ENCODE data around the gene ENAH. TPM values are rescaled to one million over a fixed set of nuclear protein-coding genes. Genes with fewer than 3 reads are reported as not detected.
"Not testable (repeated sequence)": the region's sequence is repeated elsewhere in the genome, so short reads cannot be mapped to it uniquely, and the experiment has no call there.

Gene ENAH
- total and polyA plus RNA-seq, 2 donors (not counting 1 experiment from before 2014, with no cell fraction given) = 1.3 to 1.6 TPM

- Mint-ChIP-seq H3K9me3 (ENCODE audit: insufficient read depth) (no peaks in the 10 kb centered on the region), H3K27me3 (peaks cover 3% of the 10 kb centered on the region), H3K4me3 (no peak overlapping the region), H3K4me1 (no peaks in the 10 kb centered on the region), H3K27ac (no peak overlapping the region)
- H3K27me3 ChIP-seq (replicated peaks in 1 of 4; ENCODE audit: control extremely low read depth in 1 of 4, control insufficient read depth in 3 of 4, insufficient read depth in 4 of 4, low read length in 3 of 4) = no peaks in the 10 kb centered on the region
- CTCF ChIA-PET = no interaction called here
- DNase-seq = no peak
- no peak overlapping the region for H3K9ac ChIP-seq (ENCODE audit: low read length)
- no peaks in the 10 kb centered on the region for H3K36me3 ChIP-seq (replicated peaks in 1 of 2; ENCODE audit: control extremely low read depth in 1 of 2, control insufficient read depth in 1 of 2, extremely low read depth in 1 of 2, insufficient read depth in 2 of 2, low read length in 1 of 2)
- H3K4me2 ChIP-seq (replicated peaks; ENCODE audit: low read depth, low read length, poor library complexity, severe bottlenecking) = no peak overlapping the region
- intact Hi-C loops (cut with micrococcal nuclease) = no loop called here
- TF ChIP-seq CTCF (IDR thresholded peaks at IDR 0.05) (no peak), EZH2 (IDR thresholded peaks at IDR 0.05; ENCODE audit: borderline replicate concordance, insufficient read depth, low read depth, low read length, poor library complexity, severe bottlenecking) (no peak)
- no peaks in the 10 kb centered on the region for H3K79me2 ChIP-seq (ENCODE audit: control insufficient read depth, insufficient read depth, low read length)
- no peaks in the 10 kb centered on the region for H4K20me1 ChIP-seq (ENCODE audit: control insufficient read depth, insufficient read depth, low read length, poor library complexity, severe bottlenecking)
- POLR2A ChIA-PET = no interaction called here
- H3K4me1 ChIP-seq (ENCODE audit: control insufficient read depth in 2 of 2, insufficient read depth in 2 of 2, low read length in 2 of 2) = no peaks in the 10 kb centered on the region
- no peak overlapping the region for H3K4me3 ChIP-seq (ENCODE audit: control extremely low read depth in 1 of 5, extremely low read depth in 1 of 5, insufficient read depth in 1 of 5, low read depth in 2 of 5, low read length in 4 of 5)
- H3K27ac ChIP-seq (ENCODE audit: low read length in 2 of 2) = no peak overlapping the region
- peaks cover 0 to 4% (median 2%) of the 10 kb centered on the region in 3 donors for H3K9me3 ChIP-seq (ENCODE audit: control extremely low read depth in 1 of 3, control insufficient read depth in 2 of 3, insufficient read depth in 1 of 3, low read length in 2 of 3)
- ATAC-seq (ENCODE audit: low read depth) = no peak
- no peak overlapping the region for H2AFZ ChIP-seq (ENCODE audit: insufficient read depth, low read depth, low read length, poor library complexity, severe bottlenecking)
Observed at GRCh38 chr1:225635649-225636048, 17.3 kb downstream of the ENAH start.

GRCh38 chr1:225632836-225633235 lies 20.1 kb downstream of the ENAH start:
- ATAC-seq (ENCODE audit: low read depth); H3K4me2 ChIP-seq (replicated peaks; ENCODE audit: low read depth, low read length, poor library complexity, severe bottlenecking); intact Hi-C loops (cut with micrococcal nuclease); POLR2A ChIA-PET; H3K9me3 Mint-ChIP-seq (ENCODE audit: insufficient read depth); H4K20me1 ChIP-seq (ENCODE audit: control insufficient read depth, insufficient read depth, low read length, poor library complexity, severe bottlenecking); CTCF ChIA-PET; H3K79me2 ChIP-seq (ENCODE audit: control insufficient read depth, insufficient read depth, low read length); H3K27ac ChIP-seq (ENCODE audit: low read length in 2 of 2); H3K36me3 ChIP-seq (replicated peaks in 1 of 2; ENCODE audit: control extremely low read depth in 1 of 2, control insufficient read depth in 1 of 2, extremely low read depth in 1 of 2, insufficient read depth in 2 of 2, low read length in 1 of 2); H3K27ac Mint-ChIP-seq; H3K4me1 Mint-ChIP-seq; DNase-seq; H3K4me1 ChIP-seq (ENCODE audit: control insufficient read depth in 2 of 2, insufficient read depth in 2 of 2, low read length in 2 of 2); H3K27me3 Mint-ChIP-seq; H3K4me3 ChIP-seq (ENCODE audit: control extremely low read depth in 1 of 5, extremely low read depth in 1 of 5, insufficient read depth in 1 of 5, low read depth in 2 of 5, low read length in 4 of 5); H3K9ac ChIP-seq (ENCODE audit: low read length); H3K9me3 ChIP-seq (ENCODE audit: control extremely low read depth in 1 of 3, control insufficient read depth in 2 of 3, insufficient read depth in 1 of 3, low read length in 2 of 3); H3K4me3 Mint-ChIP-seq; H3K27me3 ChIP-seq (replicated peaks in 1 of 4; ENCODE audit: control extremely low read depth in 1 of 4, control insufficient read depth in 3 of 4, insufficient read depth in 4 of 4, low read length in 3 of 4); H2AFZ ChIP-seq (ENCODE audit: insufficient read depth, low read depth, low read length, poor library complexity, severe bottlenecking): not testable (repeated sequence)
- no CpG with 5 or more reads among the region's 4 CpGs for WGBS (ENCODE audit: insufficient coverage)

All from B cell (primary cell).